ENCODE measurements around the gene FAM229B. TPM values are rescaled to one million over a fixed set of nuclear protein-coding genes. Genes with fewer than 3 reads are reported as not detected.

FAM229B gene
- total and polyA plus RNA-seq, 9 of the 15 experiments (the other 6 are each of a cell fraction or from before 2014, with no cell fraction given): 3.3 to 17.4 (median 5.8) TPM

GRCh38 chr6:112043032-112044007 is 44.1 kb upstream of the FAM229B start (continued):
- peak; percentile 84; the same call in 1 of the 2 replicates for TF ChIP-seq DEAF1 (CRISPR knock-in tag; IDR thresholded peaks at IDR 0.05)
- 0 out of 2 replicates have a peak, but pooled peaks have one; percentile 61 for TF ChIP-seq GATAD2B (IDR thresholded peaks at IDR 0.05; ENCODE audit: borderline replicate concordance)
- peak in 1 of 2 experiments; percentile 77; a peak in 2 of 4 replicates for TF ChIP-seq MAZ (CRISPR knock-in tag; conservative IDR thresholded peaks at IDR 0.05 in 1 of 2, IDR thresholded peaks at IDR 0.05 in 1 of 2)
- no peak for TF ChIP-seq BMI1 (IDR thresholded peaks at IDR 0.05; ENCODE audit: low read length)
- peak in 1 of 2 experiments; percentile 45; a peak in 1 of 4 replicates for TF ChIP-seq HDAC1 (IDR thresholded peaks at IDR 0.05)
- TF ChIP-seq EP300 (IDR thresholded peaks at IDR 0.05; ENCODE audit: low read length): peak; percentile 56
- peak; percentile 43 for TF ChIP-seq FOXM1 (IDR thresholded peaks at IDR 0.05; ENCODE audit: low read depth)
- TF ChIP-seq FOXM1 (CRISPR knock-in tag; IDR thresholded peaks at IDR 0.05; ENCODE audit: low read depth): no peak
- TF ChIP-seq, protein P1, sequence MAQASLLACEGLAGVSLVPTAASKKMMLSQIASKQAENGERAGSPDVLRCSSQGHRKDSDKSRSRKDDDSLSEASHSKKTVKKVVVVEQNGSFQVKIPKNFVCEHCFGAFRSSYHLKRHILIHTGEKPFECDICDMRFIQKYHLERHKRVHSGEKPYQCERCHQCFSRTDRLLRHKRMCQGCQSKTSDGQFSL (CRISPR knock-in tag; IDR thresholded peaks at IDR 0.05): peak; percentile 23; the same call in 1 of the 2 replicates
- TF ChIP-seq, protein P1 (tag; IDR thresholded peaks at IDR 0.05): no peak
- TF ChIP-seq BDP1 (IDR thresholded peaks at IDR 0.05; ENCODE audit: insufficient read depth, insufficient read length): no peak
- peak; percentile 76 for TF ChIP-seq TCF3 (CRISPR knock-in tag; IDR thresholded peaks at IDR 0.05)
- no peak for TF ChIP-seq MECOM (CRISPR knock-in tag; IDR thresholded peaks at IDR 0.05)
- 0 out of 2 replicates have a peak, but pooled peaks have one; percentile 47 for TF ChIP-seq SP1 (CRISPR knock-in tag; IDR thresholded peaks at IDR 0.05)
- 0 out of 4 replicates have a peak, but pooled peaks of 1 of the 2 experiments have one; percentile 49 for TF ChIP-seq TEAD1 (CRISPR knock-in tag; IDR thresholded peaks at IDR 0.05)
- peak; percentile 60 for TF ChIP-seq MTA2 (IDR thresholded peaks at IDR 0.05; ENCODE audit: low read depth)
- TF ChIP-seq RB1 (IDR thresholded peaks at IDR 0.05; ENCODE audit: low read depth): 0 out of 2 replicates have a peak, but pooled peaks have one; percentile 39
- TF ChIP-seq SRSF9 (IDR thresholded peaks at IDR 0.05; ENCODE audit: borderline replicate concordance, low read depth, low read length): no peak
- peak; percentile 63 for TF ChIP-seq TEAD4 (IDR thresholded peaks at IDR 0.05; ENCODE audit: low read length)
- TF ChIP-seq TEAD4 (CRISPR knock-in tag; IDR thresholded peaks at IDR 0.05; ENCODE audit: borderline replicate concordance): no peak
- TF ChIP-seq THAP12 (CRISPR knock-in tag; IDR thresholded peaks at IDR 0.05): 0 out of 2 replicates have a peak, but pooled peaks have one; percentile 52
